PC-9 (cell line): ENCODE results near the gene TBC1D24. TPM values are rescaled to one million over a fixed set of nuclear protein-coding genes. Genes with fewer than 3 reads are reported as not detected.
"Not testable (repeated sequence)": the region's sequence is repeated elsewhere in the genome, so short reads cannot be mapped to it uniquely, and the experiment has no call there.

Experiments
- BruUV-seq: library from RNA; stranded (reverse); fragments of 400-500 nt; replicated peaks from 2 replicates; lab custom pipeline; 2021; lab: Mats Ljungman, UMichigan
- CTCF ChIA-PET: fragments of 300-600 bp; sonication (Branson Sonifier 250); formaldehyde crosslinking; loops from one replicate; lab custom pipeline; 2022; ENCODE audit warnings: antibody characterized with exemption; lab: Charles Lee
- POLR2A ChIA-PET: fragments of 300-600 bp; sonication (Branson Sonifier 250); formaldehyde crosslinking; loops from one replicate; lab custom pipeline; 2022; ENCODE audit warnings: antibody characterized with exemption; ENCODE audit not compliant: unreplicated experiment; lab: Charles Lee
- DNase-seq, 2 experiments: peaks; one replicate each; pipeline versions ENCODE4 v3.0.0 to v3.0.0-alpha.2; 2015 to 2022; ENCODE audit warnings: mixed read lengths in 1 of 2
- H2AFZ ChIP-seq: fragments of 200-600 bp; sonication (generic); 2 replicates; pipeline ENCODE4 v1.8.1; 2017; ENCODE audit warnings: antibody characterized with exemption
- H3F3A ChIP-seq: fragments of 200-600 bp; sonication (generic); 2 replicates; pipeline ENCODE4 v1.8.1; 2017; ENCODE audit warnings: antibody characterized with exemption, mild to moderate bottlenecking, low read depth; ENCODE audit not compliant: insufficient read depth
- H3K27ac ChIP-seq: fragments of 200-600 bp; sonication (generic); 2 replicates; pipeline ENCODE4 v1.6.1; 2016; ENCODE audit warnings: mixed run types
- H3K27me3 ChIP-seq: fragments of 200-600 bp; sonication (generic); 2 replicates; pipeline ENCODE4 v1.6.1; 2016; ENCODE audit warnings: low read depth, mixed run types; ENCODE audit not compliant: insufficient read depth
- H3K36me3 ChIP-seq: fragments of 200-600 bp; sonication (generic); 2 replicates; pipeline ENCODE4 v1.6.1; 2016; ENCODE audit warnings: low read depth, mixed run types
- H3K4me1 ChIP-seq: fragments of 200-600 bp; sonication (generic); replicated peaks from 2 replicates; pipeline ENCODE4 v1.6.1; 2016; ENCODE audit warnings: mixed run types; ENCODE audit not compliant: insufficient read depth
- H3K4me2 ChIP-seq: fragments of 200-600 bp; sonication (generic); 2 replicates; pipeline ENCODE4 v1.6.1; 2017; ENCODE audit warnings: mixed run types
- H3K4me3 ChIP-seq: fragments of 200-600 bp; sonication (generic); 2 replicates; pipeline ENCODE4 v1.6.1; 2016; ENCODE audit warnings: mixed run types
- H3K79me2 ChIP-seq: fragments of 200-600 bp; sonication (generic); 2 replicates; pipeline ENCODE4 v1.6.1; 2017; ENCODE audit warnings: low read depth, mixed run types
- H3K9me2 ChIP-seq: fragments of 200-600 bp; sonication (generic); 2 replicates; pipeline ENCODE4 v1.8.1; 2017; ENCODE audit warnings: mild to moderate bottlenecking; ENCODE audit not compliant: insufficient read depth
- H3K9me3 ChIP-seq: fragments of 200-600 bp; sonication (generic); 2 replicates; pipeline ENCODE4 v1.8.1; 2016; ENCODE audit warnings: low read depth; ENCODE audit not compliant: insufficient read depth
- H4K20me1 ChIP-seq: fragments of 200-600 bp; sonication (generic); 2 replicates; pipeline ENCODE4 v1.8.1; 2017; ENCODE audit not compliant: insufficient read depth
- EZH2 ChIP-seq: fragments of 200-600 bp; sonication (generic); IDR thresholded peaks from 2 replicates; pipeline ENCODE4 v1.8.0; 2017; ENCODE audit warnings: antibody characterized with exemption, low read depth
- intact Hi-C: fragments of 100-400 bp; cut with micrococcal nuclease; formaldehyde crosslinking; loops from one replicate; pipeline ENCODE4 v1.10.0; 2022; ENCODE audit not compliant: unreplicated experiment
- total RNA-seq: library from RNA; stranded (reverse); gene quantifications from 2 replicates; pipeline ENCODE4 v1.2.3, GENCODE V29; 2021
- TF ChIP-seq, protein P1 (sequence below): fragments of 200-600 bp; sonication (generic); conservative IDR thresholded peaks from 2 replicates; pipeline ENCODE4 v1.6.1; 2017; ENCODE audit warnings: mixed run types, antibody characterized with exemption, mild to moderate bottlenecking, moderate library complexity

Gene TBC1D24
- total RNA-seq, 1 experiment from 2014 or later, result 30.0 TPM

DNA sequence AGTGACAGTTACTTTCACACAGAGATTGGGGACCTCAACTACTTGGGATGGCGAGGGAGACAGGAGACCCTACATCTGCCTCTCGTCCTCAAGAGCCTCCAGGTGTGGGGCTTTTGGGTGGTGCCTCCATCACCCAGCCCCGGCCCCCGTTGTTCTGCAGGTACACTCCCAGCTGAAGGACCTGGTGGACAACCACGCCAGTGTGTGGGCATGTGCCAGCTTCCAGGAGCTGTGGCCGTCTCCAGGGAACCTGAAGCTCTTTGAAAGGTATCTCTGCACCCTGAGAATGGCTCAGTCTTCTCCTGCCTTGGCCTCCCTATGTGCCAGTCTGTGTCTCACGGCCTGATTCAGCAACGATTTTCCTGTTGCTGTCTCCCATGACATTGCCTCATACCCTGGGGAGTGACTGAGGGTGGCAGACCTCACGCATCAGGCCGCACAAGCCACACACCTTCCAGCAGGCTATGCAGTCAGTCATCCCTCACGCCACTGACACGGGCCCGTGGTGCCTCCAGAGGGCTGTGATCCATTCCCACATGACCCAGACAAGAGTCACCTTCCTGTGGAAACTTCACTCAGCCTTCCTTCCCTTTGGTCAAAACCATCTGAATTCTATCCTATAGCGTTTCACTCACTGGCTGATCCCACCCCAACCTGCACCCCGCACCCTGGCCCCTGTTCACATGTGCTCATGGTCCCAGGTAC is 42.0 kb upstream of the TBC1D24 start:
- H3K4me3 ChIP-seq, result no peak overlapping the region
- H3K27me3 ChIP-seq, result no peaks in the 10 kb centered on the region
- no peaks in the 10 kb centered on the region for H3K9me2 ChIP-seq
- no peaks in the 10 kb centered on the region for H3K9me3 ChIP-seq
- no peak overlapping the region for H3K4me2 ChIP-seq
- BruUV-seq, result no TSS peak
- H4K20me1 ChIP-seq, result no peaks in the 10 kb centered on the region; the same call in 1 of the 2 replicates
- H3K36me3 ChIP-seq, result peaks cover 6% of the 10 kb centered on the region; the same call in 1 of the 2 replicates
- intact Hi-C loops, result no loop called here
- peaks cover 40% of the 10 kb centered on the region for H3K79me2 ChIP-seq
- no peak for TF ChIP-seq EZH2
- TF ChIP-seq, protein P1, sequence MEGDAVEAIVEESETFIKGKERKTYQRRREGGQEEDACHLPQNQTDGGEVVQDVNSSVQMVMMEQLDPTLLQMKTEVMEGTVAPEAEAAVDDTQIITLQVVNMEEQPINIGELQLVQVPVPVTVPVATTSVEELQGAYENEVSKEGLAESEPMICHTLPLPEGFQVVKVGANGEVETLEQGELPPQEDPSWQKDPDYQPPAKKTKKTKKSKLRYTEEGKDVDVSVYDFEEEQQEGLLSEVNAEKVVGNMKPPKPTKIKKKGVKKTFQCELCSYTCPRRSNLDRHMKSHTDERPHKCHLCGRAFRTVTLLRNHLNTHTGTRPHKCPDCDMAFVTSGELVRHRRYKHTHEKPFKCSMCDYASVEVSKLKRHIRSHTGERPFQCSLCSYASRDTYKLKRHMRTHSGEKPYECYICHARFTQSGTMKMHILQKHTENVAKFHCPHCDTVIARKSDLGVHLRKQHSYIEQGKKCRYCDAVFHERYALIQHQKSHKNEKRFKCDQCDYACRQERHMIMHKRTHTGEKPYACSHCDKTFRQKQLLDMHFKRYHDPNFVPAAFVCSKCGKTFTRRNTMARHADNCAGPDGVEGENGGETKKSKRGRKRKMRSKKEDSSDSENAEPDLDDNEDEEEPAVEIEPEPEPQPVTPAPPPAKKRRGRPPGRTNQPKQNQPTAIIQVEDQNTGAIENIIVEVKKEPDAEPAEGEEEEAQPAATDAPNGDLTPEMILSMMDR, result no peak
- peaks cover 18% of the 10 kb centered on the region for H3K4me1 ChIP-seq
- CTCF ChIA-PET, result no interaction called here
- peaks cover 13% of the 10 kb centered on the region; the same call in 1 of the 2 replicates for H3F3A ChIP-seq
- no peak overlapping the region for H3K27ac ChIP-seq
- no peak for DNase-seq
- POLR2A ChIA-PET, result no interaction called here
- H2AFZ ChIP-seq, result no peak overlapping the region

DNA sequence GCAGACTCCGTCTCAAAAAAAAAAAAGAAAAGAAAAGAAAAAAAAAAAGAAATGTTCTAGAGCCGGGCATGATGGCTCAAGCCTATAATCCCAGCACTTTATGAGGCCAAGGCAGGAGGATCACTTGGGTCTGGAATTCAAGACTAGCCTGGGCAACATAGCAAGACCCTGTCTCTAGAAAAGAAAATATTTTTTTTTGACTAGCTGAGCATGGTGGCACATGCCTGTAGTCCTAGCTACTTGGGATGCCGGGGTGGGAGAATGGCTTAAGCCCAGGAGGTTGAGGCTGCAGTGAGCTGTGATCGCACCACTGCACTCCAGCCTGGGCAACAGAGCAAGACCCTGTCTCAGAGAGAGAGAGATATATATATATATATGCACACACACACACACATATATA is 39.7 kb upstream of the TBC1D24 start:
- DNase-seq, intact Hi-C loops, H3K4me3 ChIP-seq, H3F3A ChIP-seq, H3K27me3 ChIP-seq, H4K20me1 ChIP-seq, POLR2A ChIA-PET, H3K9me3 ChIP-seq, H3K27ac ChIP-seq, BruUV-seq, H3K9me2 ChIP-seq, H2AFZ ChIP-seq, H3K4me2 ChIP-seq, CTCF ChIA-PET: not testable (repeated sequence)
- peaks cover 32% of the 10 kb centered on the region for H3K79me2 ChIP-seq
- H3K4me1 ChIP-seq, result peaks cover 10% of the 10 kb centered on the region
- H3K36me3 ChIP-seq, result peaks cover 16% of the 10 kb centered on the region; the same call in 1 of the 2 replicates

DNA sequence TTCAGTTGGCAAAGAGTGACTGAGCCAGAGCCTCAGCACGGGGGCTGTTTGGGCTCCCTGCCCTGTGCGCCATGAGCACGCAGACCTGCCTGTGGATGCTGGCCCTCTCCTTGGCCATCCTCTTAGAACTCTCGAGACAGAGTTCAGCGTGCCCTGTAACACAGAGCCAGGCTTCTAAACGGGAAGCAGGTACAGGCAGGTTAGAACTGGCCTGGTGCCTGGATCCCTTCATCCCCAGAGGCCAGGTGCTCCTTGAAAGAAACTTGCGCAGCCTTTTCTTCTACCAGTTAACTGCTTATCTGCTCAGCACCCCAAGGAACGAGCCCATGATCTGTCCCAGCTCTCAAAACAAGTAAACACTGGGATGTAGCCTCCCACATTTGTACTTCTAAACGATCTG is 38.8 kb upstream of the TBC1D24 start:
- H3K36me3 ChIP-seq, result peaks cover 16% of the 10 kb centered on the region; the same call in 1 of the 2 replicates
- no peak overlapping the region for H2AFZ ChIP-seq
- H3K9me2 ChIP-seq, result no peaks in the 10 kb centered on the region
- H3K79me2 ChIP-seq, result peaks cover 23% of the 10 kb centered on the region
- peaks cover 4% of the 10 kb centered on the region; the same call in 1 of the 2 replicates for H3F3A ChIP-seq
- H3K9me3 ChIP-seq, result no peaks in the 10 kb centered on the region
- TF ChIP-seq, protein P1, result no peak
- TF ChIP-seq EZH2, result no peak
- no peak overlapping the region for H3K4me3 ChIP-seq
- DNase-seq, result no peak
- POLR2A ChIA-PET, result no interaction called here
- no peak overlapping the region for H3K4me2 ChIP-seq
- H4K20me1 ChIP-seq, result no peaks in the 10 kb centered on the region
- 0 out of 2 replicates have a peak, but pooled peaks cover 3% of the 10 kb centered on the region for H3K4me1 ChIP-seq
- H3K27me3 ChIP-seq, result no peaks in the 10 kb centered on the region
- CTCF ChIA-PET, result no interaction called here
- no TSS peak for BruUV-seq
- intact Hi-C loops, result no loop called here
- H3K27ac ChIP-seq, result no peak overlapping the region
